GM18909 (cell line): Measurements from ENCODE around the gene PARVG.

ENCODE experiments used
- ATAC-seq: cut with Tn5 transposase; IDR thresholded peaks from one replicate; pipeline ENCODE4 v1.9.1; 2021; ENCODE audit warnings: mild to moderate bottlenecking; ENCODE audit not compliant: unreplicated experiment, poor library complexity

PARVG gene

DNA sequence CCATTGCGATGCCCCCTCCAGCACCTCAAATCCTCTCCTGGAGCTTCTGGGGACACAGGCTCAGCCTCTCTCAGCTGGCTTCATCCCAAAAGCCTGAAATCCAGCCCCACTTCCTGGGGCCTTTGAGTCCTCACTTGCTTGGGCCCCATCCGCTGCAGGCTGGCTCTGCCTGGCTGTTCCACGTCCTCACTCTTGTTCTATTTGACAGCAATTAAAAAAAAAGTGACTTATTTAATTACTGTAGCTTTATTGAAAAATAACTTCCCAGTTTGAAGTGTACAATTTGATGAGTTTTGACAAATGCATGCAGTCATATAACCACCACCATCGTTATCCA lies 27.2 kb downstream of the PARVG start:
- no peak for ATAC-seq

DNA sequence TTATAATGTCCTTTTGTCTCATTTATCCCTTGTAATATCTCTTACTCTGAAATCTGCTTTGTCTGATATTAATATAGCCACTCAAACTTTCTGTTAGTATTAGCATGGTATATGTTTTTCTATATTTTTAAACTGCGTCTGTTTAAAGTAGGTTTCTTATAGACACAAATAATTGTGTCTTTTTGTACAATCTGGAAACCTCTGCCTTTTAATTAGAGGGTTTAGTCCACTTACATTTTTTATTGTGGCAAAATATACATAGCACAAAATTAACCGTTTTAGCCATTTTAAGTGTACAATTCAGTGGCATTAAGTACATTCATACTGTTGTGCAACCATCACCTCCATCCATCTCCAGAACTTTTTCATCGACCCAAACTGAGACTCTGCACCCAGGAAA lies 28.6 kb downstream of the PARVG start:
- ATAC-seq, result no peak

DNA sequence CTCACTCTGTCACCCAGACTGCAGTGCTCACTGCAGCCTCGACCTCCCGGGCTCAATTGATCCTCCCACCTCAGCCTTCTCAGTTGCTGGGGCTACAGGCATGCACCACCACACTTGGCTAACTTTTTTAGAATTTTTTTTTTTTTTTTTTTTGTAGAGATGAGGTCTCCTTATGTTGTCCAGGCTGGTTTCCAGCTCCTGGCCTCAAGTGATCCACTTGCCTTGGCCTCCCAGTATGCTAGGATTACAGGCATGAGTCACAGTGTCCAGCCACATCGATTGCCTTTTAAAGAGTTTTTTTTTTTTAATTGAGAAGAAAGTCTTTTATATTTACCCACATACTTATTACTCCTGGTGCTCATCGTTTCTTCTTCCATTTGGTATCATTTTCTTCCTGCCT lies 30.0 kb downstream of the PARVG start:
- ATAC-seq, result no peak

DNA sequence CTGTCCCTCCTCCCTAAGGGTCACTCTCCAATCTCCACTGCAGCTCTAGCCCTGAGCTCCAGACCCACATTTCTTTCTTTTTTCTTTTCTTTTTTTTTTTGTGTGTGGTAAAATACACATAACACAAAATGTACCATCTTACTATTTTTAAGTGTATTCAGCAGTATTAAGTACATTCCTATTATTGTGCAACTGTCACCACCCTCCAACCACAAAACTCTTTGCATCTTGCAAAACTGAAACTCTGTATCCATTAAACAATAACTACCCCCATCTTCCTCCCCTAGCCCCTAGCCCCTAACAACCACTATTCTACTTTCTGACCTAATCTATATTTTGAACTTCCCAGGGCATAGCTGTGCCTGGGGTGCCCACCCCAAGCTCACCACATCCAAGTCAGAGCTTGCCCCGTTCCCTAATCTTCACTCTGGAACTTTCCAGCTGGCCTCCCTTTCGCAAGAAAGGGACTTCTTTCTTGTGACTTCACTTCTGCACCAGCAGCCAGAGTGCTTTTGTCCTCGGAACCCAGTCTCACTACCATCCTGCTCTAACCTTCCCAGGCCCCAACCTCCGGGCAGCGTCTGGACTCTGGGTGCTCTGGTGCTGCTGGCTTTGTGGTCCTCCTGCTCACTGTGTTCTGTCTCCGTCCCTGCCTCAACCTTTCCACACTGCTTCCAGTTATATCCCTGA lies 30.7 kb downstream of the PARVG start:
- no peak for ATAC-seq

DNA sequence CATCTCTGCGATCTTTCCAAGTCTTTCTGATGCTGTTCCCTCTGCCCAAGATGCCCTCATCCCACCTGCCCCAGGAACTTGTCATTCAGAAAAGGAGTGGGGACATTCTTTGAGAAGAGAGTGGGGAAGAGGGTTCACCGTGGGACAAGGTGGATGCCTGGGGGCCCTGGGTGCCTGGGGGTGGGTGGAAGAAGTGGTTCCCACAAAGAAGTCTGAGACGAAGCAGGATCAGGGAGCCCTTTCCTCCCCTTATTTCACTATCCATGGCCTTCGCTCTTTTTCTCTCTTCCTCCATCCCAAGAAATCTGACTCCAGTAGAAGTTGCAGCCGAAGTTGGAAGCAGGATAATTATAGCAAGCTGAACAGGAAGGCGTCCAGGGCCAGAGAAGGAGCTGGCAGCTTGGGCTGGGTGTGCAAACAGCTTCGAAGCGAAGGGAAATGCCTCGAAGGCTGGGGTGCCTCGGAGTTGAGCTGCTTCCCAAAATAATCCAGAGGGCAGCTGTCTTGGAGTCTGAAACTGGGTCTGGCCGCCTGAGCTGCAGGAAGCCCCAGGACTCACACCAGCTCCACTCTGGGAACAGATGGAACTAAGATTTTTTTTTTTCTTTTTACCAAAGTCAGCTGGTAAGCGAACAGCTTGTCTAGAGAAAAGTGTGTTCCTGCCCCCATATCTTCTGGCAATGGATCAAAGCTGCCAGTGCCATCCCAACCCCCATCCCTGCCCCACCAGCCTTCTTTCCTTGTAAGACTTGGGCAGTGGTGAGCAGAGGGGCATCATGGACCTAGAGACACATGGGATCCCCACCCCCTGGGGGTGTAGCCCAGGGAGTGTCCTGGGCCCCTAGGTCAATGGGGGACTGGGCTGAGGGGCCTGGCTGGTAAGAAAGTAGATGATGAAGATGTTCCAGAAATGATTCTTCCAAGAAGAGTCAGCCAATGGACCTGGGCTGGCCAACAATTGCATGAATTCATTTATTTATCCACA lies 31.5 kb downstream of the PARVG start:
- ATAC-seq, result no peak

DNA sequence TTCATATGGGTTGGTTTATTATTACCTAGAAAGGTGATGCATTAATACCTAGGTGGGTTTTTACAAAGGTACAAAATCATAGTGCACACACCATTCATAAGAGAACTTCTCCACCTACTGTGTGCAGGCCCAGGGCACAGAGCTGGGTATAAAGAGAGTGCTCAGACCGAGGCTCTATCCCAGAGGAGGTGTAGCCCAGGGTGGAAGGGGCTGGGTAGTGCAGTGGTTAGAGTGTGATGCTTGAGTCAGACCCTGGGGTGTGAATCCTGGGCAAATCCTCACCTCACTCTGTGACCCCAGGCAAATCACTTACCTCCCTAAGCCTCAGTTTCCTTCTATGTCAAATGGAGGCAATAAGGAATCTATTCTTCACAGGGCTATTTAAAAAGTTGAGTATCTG lies 32.2 kb downstream of the PARVG start:
- no peak for ATAC-seq

GRCh38 chr22:44213489-44214043 lies 32.8 kb downstream of the PARVG start:
- no peak for ATAC-seq

DNA sequence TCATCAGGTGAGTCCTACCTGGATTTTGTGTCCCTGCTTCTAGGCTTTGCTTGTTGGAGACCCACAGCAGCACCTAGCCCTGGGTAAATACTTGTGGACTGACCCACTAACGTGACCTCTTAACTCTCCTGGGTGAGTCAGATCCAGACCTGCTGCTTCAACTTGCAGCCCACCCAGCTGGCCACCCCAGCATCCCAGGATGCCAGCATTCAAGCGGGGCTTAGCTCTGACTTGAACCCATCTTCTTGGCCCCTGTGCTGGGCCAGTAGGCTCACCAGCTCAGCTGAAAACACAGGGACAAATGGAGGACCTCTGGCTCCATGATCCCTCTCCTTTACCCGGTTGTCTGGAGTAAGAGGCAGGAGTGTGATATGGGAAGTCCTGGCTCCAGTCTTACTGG lies 33.5 kb downstream of the PARVG start:
- ATAC-seq, result no peak

- no peak for ATAC-seq
These were observed 34.0 kb downstream of the PARVG start for GRCh38 chr22:44214764-44215163.

DNA sequence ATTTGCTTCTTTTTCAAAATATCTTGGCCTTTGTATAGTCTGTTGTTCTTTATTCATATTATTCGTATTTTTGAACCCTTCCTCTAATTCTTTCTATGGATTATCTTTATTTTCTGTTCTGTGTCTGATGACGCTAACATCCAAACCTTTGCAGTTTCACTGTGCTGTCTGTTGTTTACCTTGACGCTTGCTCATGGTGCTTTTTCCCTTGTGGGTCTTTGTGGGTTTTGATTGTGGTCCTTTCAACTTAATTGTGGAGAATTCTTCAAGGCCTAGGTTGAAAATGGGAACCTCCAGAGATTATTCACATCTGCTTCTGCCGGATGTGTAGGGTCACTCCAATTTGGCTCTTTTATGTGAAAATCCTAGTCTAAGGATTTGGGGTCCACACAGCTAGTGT lies 34.6 kb downstream of the PARVG start:
- ATAC-seq, result no peak

DNA sequence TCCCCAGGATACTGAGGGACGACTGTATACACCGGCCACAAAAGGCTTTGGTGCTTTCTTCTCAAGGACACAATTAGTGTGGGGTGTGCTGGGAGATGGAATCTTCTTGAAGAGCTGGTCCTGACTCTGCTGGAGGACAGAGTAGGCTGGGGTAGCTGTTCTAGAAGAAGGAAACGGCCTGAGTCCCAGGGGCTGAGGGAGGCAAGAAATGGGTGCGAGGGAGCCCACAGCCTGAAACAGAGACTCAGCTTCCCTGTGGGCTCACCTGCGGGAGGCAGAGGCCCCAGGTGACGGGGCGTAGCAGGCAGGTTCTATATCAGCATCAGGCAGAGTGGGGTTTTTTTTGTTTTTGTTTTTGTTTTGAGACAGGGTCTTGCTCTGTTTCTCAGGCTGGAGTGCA lies 36.6 kb downstream of the PARVG start:
- ATAC-seq, result no peak

DNA sequence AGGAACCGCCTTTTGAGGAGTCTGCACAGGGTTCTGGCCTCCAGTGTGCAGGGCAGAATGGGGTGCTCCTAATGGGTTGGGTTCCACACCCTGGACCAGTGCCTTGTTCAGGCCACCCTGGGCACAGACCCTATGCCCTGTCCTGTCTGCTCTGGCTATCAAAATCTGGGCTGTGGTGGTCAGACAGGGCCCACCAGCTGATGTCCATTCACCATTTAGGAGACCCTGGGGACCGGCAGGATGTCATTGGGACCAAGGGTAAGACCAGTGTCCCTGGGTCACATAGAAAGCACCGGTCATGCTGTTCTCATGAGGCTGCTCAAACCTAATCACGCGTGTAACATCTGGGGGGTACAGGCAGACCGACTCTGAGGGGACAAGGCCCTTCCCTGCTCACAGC lies 37.3 kb downstream of the PARVG start:
- ATAC-seq, result no peak

DNA sequence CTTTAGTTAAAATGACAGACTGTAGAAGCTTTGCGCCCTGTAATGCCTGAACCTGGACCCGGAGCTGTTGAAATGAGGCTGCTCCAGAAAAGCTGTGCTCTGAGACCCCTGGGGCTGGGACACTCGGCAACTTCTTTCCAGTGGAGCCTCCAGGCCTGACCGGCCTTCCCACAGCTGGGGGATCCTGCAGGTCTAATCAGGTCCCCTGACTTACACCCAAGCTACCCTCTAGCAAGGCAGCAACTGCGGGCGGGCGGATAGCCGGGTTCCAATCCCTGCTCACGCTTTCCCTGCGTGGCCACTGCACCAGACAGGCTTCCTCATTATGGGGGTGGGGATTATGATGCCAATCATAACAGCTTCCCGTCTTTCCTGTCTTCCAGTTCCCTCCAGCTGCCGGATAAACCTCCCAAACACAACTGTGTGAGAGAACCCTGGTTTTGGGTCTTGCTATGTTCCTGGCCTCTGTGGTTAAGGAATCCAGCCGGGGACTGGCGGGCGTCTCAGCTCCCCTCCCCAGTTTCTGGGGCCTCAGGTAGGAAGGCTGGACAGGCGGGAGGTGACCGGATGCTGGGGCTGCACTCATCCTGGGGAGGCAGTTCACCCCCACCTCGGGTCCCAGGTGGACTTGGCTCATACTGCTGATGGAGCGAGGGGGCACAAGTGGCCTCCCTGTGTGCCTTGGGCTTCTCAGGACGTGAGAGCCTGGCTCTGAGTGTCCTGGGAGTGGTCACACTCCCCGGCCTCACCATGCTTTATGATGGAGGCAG lies 38.6 kb downstream of the PARVG start:
- no peak for ATAC-seq

DNA sequence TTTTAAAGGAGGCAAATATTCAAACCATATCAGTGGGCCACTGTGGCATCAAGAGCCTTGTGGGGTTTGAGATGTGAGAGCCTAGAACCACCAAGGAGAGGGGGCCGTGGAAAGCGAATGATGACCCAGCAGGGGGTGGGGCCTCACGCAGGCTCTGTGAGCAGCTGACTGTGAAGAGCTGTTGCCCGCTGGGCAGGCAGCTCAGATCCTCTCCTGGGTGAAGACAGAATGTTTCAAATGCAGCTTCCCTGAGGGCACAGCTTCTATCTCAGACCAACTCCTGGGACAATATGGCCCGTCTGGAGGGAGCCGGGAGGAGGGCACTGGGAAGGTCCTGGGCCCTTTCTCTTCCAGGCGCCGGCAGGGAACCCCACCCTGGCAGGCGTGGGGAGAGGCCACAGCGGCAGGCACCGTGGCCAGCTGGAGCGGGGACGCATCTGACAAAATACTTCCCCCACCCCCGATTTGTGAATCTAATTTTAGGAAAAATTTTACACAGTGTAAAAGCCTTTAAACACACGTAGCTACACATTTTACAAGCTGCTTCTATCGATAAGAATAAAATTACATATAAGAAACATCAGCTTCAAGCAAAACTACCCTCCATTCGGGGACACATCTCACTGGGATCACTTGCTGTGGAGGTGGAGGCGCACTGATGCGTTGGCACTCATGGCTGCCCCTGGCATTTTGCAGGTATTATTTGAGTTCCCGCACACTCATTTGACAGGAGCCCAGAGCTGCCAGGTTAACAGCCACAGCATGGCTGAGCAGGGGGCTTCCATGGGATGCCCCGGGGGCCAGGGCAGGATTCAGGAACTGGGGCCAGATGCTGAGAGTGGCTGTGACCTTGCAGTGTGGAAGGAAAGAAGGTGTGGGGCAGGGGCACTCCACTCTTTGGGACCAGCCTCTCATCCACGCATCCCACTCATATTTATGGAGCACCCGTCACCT lies 40.3 kb downstream of the PARVG start:
- ATAC-seq, result no peak

DNA sequence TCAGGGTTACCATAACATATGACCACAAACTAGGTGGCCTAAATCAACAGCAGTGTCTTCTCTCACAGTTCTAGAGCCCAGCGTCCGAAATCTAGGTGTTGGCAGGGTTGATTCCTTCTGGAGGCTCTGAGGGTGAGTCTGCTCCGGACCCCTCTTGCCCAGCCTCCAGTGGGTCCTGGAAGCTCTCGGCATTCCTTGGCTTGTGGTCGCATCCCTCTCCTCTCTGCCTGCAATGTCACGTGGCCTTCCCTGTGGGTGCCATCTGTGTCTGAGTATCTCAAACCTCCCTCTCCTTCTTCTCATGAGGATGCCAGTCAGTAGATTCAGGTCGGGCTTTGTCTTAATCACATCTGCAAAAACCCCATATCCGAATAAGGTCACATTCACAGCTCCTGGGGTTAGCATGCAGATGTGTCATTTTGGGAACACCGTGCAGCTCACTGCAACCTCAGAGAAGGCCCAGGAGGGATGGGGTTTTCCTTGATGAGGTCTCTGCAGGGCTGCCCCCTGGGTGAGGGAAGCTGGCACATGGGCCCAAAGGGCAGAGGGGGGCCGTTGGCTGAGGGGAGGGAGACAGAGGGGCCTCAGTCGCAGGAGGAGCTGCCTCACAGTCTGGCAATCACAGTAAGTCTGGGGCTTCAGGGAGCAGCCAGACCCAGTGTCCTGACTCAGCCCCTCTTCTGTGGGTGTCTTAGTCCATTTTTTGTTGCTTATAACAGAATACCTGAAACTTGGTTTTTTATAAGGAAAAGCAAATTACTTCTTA lies 41.2 kb downstream of the PARVG start:
- ATAC-seq, result no peak

- ATAC-seq, result no peak
These were observed 43.4 kb downstream of the PARVG start for GRCh38 chr22:44224166-44224565.

- no peak for ATAC-seq
These were observed 44.5 kb downstream of the PARVG start for GRCh38 chr22:44225091-44225689.

DNA sequence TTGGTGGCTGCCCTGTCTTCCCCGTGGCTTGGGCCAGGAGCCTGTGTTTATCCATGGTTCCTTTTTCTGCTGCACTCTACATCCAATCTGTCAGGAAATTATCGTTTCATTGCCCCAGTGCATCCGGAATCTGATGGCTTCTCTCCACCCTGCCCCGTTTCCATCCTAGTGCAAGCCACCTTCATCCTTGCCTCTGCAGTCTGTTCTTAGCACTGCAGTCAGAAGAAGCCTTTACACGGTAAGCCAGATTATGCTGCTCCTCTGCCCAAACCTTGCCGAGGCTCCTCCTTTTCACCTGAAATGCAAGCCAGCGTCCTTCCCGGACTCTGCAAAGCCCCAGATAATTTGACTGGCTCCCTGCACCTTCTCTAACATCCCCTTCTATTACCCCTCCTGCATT lies 45.1 kb downstream of the PARVG start:
- ATAC-seq, result no peak

DNA sequence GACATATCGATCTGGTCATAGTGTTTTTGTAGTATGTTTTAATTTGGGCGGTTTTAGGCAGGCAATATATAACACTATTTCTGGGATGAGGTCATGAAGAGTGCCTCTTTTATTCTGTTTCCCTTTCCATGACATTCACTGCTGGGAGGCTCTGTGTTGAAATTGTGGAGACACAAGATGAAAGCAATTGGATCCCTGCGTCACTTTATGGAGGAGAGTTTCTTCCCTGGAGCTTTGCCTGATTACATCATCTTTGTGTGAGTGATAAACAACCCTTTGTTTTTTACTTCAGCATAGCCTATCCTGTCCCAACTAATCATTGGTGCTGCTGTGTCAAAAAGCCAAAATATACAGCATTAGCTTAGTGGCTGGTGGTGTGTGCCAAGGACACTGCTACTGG lies 48.6 kb downstream of the PARVG start:
- ATAC-seq, result no peak
